Cardiac fibroblast (primary cell): ENCODE data around the gene AMFR.

Experiments used
- DNase-seq, 2 donors: peaks; one replicate each; pipeline versions ENCODE4 v3.0.0 to v3.0.0-alpha.2; 2010; ENCODE audit warnings: low read depth in 2 of 2
- H3K4me3 ChIP-seq, 2 donors: replicated peaks in 1 of 2; 1 replicate in 1 of 2; 2 replicates in 1 of 2; pipeline ENCODE4 v1.5.1; 2011; ENCODE audit warnings: low read depth in 2 of 2, low read length in 2 of 2, mild to moderate bottlenecking in 2 of 2, moderate library complexity in 1 of 2
- CTCF ChIP-seq: IDR thresholded peaks from one replicate; pipeline ENCODE4 v1.5.1; 2011; ENCODE audit warnings: low read depth, mild to moderate bottlenecking, low read length, inconsistent platforms

Gene AMFR

DNA sequence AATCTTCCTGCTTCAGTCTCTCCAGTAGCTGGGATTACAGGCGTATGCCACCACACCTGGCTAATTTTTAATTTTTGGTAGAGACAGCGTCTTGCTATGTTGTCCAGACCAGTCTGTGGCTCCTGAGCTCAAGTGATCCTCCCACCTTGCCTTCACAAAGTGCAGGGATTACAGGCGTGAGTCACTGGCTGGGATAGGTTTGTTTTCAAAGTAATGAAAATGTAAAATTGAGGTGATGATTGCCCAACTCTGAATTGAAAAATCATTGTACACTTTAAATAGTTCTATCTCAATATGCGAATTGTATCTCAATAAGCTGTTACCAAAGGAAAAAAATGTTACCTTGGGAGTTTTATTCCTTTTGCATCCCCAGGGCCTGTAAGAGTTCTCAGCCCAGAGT is 1.2 kb upstream of the AMFR start:
- no peak for TF ChIP-seq CTCF
- no peak for DNase-seq
- no peak overlapping the region for H3K4me3 ChIP-seq

DNA sequence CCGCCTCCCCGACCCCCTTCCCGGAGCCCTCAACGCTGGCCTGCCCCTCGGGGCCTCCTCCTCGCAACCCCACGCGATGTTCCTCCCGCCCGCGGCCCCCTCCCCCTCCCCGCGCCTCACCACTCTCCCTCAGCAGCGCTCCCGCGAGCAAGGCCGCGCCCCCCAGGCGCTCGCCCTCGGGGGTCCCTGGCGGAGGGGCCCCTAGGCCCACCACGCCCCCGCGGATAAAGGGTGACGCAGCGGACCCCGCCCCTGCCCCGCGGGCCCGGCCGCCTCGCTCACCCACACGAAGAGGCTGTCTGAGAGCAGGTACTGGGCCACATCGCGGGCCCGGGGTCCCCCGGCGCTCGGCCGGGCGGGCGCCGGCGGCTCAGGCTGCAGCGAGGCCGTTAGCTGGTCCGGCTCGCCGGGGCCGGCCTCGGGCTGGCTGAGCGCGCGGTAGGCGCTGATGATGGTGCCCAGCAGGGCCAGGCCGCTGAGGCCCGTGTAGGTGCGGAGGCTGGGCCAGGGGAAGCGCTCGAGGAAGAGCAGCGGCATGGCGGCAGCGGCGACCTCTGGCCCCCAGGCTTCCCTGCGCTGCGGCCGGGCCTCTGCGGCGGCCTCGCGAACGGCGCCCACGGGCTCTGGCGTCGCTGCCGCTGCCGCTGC is 430 bp downstream of the AMFR start:
- TF ChIP-seq CTCF, result no peak
- DNase-seq, result peak in 1 of 2 donors; percentile 15
- H3K4me3 ChIP-seq, result peak overlapping the region; percentile 61 to 78

- DNase-seq, result peak in 1 of 2 donors; percentile 19
Measured at GRCh38 chr16:56424404-56424764, 961 bp downstream of the AMFR start.

GRCh38 chr16:56423584-56424403 is 1.6 kb downstream of the AMFR start:
- H3K4me3 ChIP-seq, result peak overlapping the region; percentile 61 to 78
- no peak for DNase-seq
- no peak for TF ChIP-seq CTCF

More at GRCh38 chr16:56424404-56424764, 961 bp downstream of the AMFR start:
- peak overlapping the region; percentile 61 to 78 for H3K4me3 ChIP-seq
- TF ChIP-seq CTCF, result no peak

DNA sequence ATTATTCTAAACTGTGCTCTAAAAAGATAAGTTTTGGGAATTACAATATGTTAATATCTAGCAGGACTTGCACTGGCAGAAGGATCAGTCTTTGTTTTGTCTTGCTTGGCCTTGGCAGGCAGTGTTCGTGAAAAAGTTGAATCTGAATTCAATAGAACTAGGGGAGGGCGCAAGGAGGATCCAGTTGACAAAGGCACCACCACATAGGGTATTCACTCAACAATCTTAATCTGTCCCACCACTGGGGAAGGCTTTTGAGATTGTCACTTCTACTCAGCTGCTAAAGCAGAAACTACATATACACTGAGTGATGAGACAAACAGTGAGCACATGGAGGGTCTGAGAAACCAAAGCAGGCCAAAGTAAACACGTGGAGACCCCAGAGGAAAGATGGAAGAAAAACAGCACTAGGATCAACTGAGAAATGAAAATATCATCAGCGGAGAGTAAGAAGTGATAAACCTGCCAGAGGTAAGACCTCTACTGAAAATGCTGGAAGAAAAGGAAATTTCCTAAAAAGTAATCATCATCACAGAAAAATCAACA is 2.4 kb downstream of the AMFR start:
- DNase-seq, result no peak
- H3K4me3 ChIP-seq, result no peak overlapping the region
- TF ChIP-seq CTCF, result no peak

GRCh38 chr16:56421976-56422669 is 3.2 kb downstream of the AMFR start:
- H3K4me3 ChIP-seq, result no peak overlapping the region
- TF ChIP-seq CTCF, result no peak
- DNase-seq, result no peak
